Stomach (tissue), 4 donors: ENCODE data around the gene CAMSAP2.

ENCODE experiments used
- EP300 ChIP-seq: sonication (generic); formaldehyde crosslinking; IDR thresholded peaks from one replicate; pipeline ENCODE4 v1.6.1; 2017; ENCODE audit warnings: antibody characterized with exemption
- POLR2A ChIP-seq, 4 donors: fragments of 450-650 bp; IDR thresholded peaks; one replicate each; pipeline ENCODE4 v1.6.1; 2016; ENCODE audit warnings: antibody characterized with exemption in 4 of 4, control low read depth in 2 of 4, mild to moderate bottlenecking in 1 of 4, moderate library complexity in 1 of 4
- POLR2AphosphoS5 ChIP-seq, 3 donors: sonication (generic); formaldehyde crosslinking; IDR thresholded peaks; one replicate each; pipeline ENCODE4 v1.6.1; 2016; ENCODE audit warnings: antibody characterized with exemption in 3 of 3
- TF ChIP-seq, protein P1 (sequence below), 7 experiments: fragments of 450-650 bp in 4 of 7; fragments of 200-600 bp in 3 of 7; sonication (generic) in 3 of 7; IDR thresholded peaks; one replicate each; pipeline ENCODE4 v1.5.1; 2016 to 2019; ENCODE audit warnings: antibody characterized with exemption in 7 of 7, control low read depth in 2 of 7, mild to moderate bottlenecking in 1 of 7

DNA sequence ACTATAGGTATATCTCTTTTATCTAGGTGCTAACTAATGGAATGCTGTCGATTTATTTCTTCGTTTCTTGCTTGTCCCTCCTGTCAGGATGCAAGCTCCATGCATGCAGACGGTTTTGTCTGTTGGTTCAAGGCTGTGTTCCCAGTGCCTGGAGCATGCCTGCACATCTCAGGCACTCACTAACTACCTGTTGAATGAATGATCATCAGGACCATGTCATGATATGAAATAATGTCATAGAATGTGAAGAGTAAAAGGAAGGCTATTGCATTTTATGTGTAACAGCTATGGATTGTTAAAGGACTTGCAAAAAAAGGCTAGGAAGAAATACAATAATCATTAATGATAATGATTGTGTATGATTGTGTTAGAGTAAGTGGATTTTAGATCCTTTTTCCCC is 138.3 kb downstream of the CAMSAP2 start:
- TF ChIP-seq, protein P1, sequence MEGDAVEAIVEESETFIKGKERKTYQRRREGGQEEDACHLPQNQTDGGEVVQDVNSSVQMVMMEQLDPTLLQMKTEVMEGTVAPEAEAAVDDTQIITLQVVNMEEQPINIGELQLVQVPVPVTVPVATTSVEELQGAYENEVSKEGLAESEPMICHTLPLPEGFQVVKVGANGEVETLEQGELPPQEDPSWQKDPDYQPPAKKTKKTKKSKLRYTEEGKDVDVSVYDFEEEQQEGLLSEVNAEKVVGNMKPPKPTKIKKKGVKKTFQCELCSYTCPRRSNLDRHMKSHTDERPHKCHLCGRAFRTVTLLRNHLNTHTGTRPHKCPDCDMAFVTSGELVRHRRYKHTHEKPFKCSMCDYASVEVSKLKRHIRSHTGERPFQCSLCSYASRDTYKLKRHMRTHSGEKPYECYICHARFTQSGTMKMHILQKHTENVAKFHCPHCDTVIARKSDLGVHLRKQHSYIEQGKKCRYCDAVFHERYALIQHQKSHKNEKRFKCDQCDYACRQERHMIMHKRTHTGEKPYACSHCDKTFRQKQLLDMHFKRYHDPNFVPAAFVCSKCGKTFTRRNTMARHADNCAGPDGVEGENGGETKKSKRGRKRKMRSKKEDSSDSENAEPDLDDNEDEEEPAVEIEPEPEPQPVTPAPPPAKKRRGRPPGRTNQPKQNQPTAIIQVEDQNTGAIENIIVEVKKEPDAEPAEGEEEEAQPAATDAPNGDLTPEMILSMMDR (IDR thresholded peaks at IDR 0.05) = no peak
- no peak for TF ChIP-seq EP300
- TF ChIP-seq POLR2AphosphoS5 (IDR thresholded peaks at IDR 0.05) = no peak
- no peak for TF ChIP-seq POLR2A (IDR thresholded peaks at IDR 0.05)
